H1 (cell line): ENCODE results near the gene NDUFA3. TPM values are rescaled to one million over a fixed set of nuclear protein-coding genes. Genes with fewer than 3 reads are reported as not detected.

Experiments used
- CTCF ChIA-PET: fragments of 300-600 bp; sonication (Branson Sonifier 250); formaldehyde crosslinking; loops from one replicate; lab custom pipeline; 2021; ENCODE audit not compliant: partially characterized antibody; lab: Charles Lee
- POLR2A ChIA-PET: fragments of 300-600 bp; sonication (Branson Sonifier 250); formaldehyde crosslinking; loops from one replicate; lab custom pipeline; 2021; ENCODE audit warnings: inconsistent platforms; ENCODE audit not compliant: partially characterized antibody; lab: Charles Lee
- DNase-seq, 2 experiments: peaks; one replicate each; pipeline versions ENCODE4 v3.0.0 to v3.0.0-alpha.2; 2010 to 2022; ENCODE audit warnings: low spot score in 2 of 2, low read depth in 1 of 2, mixed read lengths in 1 of 2
- FAIRE-seq: peaks from 2 replicates; lab custom pipeline; 2011; peaks lifted over from hg19 to GRCh38; lab: Jason Lieb, UNC
- H2AFZ ChIP-seq: 2 replicates; pipeline ENCODE4 v1.8.1; 2012; ENCODE audit warnings: low read length, inconsistent platforms
- H2AK5ac ChIP-seq: 2 replicates; pipeline ENCODE4 v1.6.1; 2013; ENCODE audit warnings: low read depth, low read length
- H2BK120ac ChIP-seq: replicated peaks from 2 replicates; pipeline ENCODE3; 2013; ENCODE audit warnings: low read depth, low read length, inconsistent platforms
- H2BK12ac ChIP-seq: 2 replicates; pipeline ENCODE4 v1.6.1; 2013; ENCODE audit warnings: low read depth, low read length
- H2BK15ac ChIP-seq: 2 replicates; pipeline ENCODE4 v1.6.1; 2013; ENCODE audit warnings: low read length
- H2BK20ac ChIP-seq: 2 replicates; pipeline ENCODE4 v1.6.1; 2013; ENCODE audit warnings: low read length
- H2BK5ac ChIP-seq: 2 replicates; pipeline ENCODE4 v1.6.1; 2013; ENCODE audit warnings: low read depth, low read length
- H3K14ac ChIP-seq: 2 replicates; pipeline ENCODE4 v1.6.1; 2013; ENCODE audit warnings: inconsistent platforms; ENCODE audit not compliant: insufficient read length
- H3K18ac ChIP-seq: 2 replicates; pipeline ENCODE4 v1.6.1; 2013; ENCODE audit warnings: low read length; ENCODE audit errors: extremely low read depth
- H3K23ac ChIP-seq: 2 replicates; pipeline ENCODE4 v1.6.1; 2013; ENCODE audit warnings: inconsistent platforms; ENCODE audit not compliant: insufficient read length
- H3K23me2 ChIP-seq: 2 replicates; pipeline ENCODE4 v1.6.1; 2013; ENCODE audit warnings: low read depth, low read length
- H3K27ac ChIP-seq: 2 replicates; pipeline ENCODE4 v1.6.1; 2011; ENCODE audit warnings: low read depth, low read length, inconsistent platforms
- H3K27me3 ChIP-seq, 4 experiments: replicated peaks in 1 of 4; 1 replicate in 1 of 4; 2 replicates in 3 of 4; pipeline versions ENCODE4 v1.6.1 to v1.8.1; 2011 to 2013; ENCODE audit warnings: low read length in 3 of 4, mild to moderate bottlenecking in 3 of 4, inconsistent platforms in 2 of 4, mixed read lengths in 2 of 4, moderate library complexity in 1 of 4; ENCODE audit not compliant: control insufficient read depth in 3 of 4, insufficient read depth in 3 of 4; ENCODE audit errors: extremely low read depth in 1 of 4
- H3K36me3 ChIP-seq, 4 experiments: 2 replicates each; pipeline versions ENCODE4 v1.6.1 to v1.8.1; 2011 to 2013; ENCODE audit warnings: mild to moderate bottlenecking in 4 of 4, low read length in 3 of 4, moderate library complexity in 2 of 4, control low read depth in 1 of 4, inconsistent platforms in 1 of 4; ENCODE audit not compliant: insufficient read depth in 4 of 4, control insufficient read depth in 2 of 4
- H3K4ac ChIP-seq: replicated peaks from 2 replicates; pipeline ENCODE3; 2013; ENCODE audit warnings: low read length, low read depth, mixed read lengths, inconsistent platforms; ENCODE audit not compliant: insufficient read length
- H3K4me1 ChIP-seq, 4 experiments: replicated peaks in 1 of 4; 1 replicate in 1 of 4; 2 replicates in 3 of 4; pipeline versions ENCODE4 v1.6.1 to v1.8.1; 2011 to 2013; ENCODE audit warnings: low read length in 3 of 4, inconsistent platforms in 2 of 4, mixed read lengths in 1 of 4; ENCODE audit not compliant: insufficient read depth in 4 of 4, control insufficient read depth in 3 of 4
- H3K4me2 ChIP-seq, 2 experiments: 2 replicates each; pipeline versions ENCODE4 v1.6.1 to v1.8.1; 2011 to 2013; ENCODE audit warnings: low read depth in 2 of 2, low read length in 2 of 2, control low read depth in 1 of 2, inconsistent platforms in 1 of 2, mild to moderate bottlenecking in 1 of 2; ENCODE audit not compliant: insufficient read depth in 1 of 2
- H3K4me3 ChIP-seq, 4 experiments: fragments of 200-600, 300-600 bp in 1 of 4; sonication (generic), shearing (Covaris generic), sonication (Bioruptor Twin) in 1 of 4; 2 replicates each; pipeline versions ENCODE4 v1.5.1 to v1.8.1; 2011 to 2016; ENCODE audit warnings: low read length in 4 of 4, low read depth in 3 of 4, control low read depth in 2 of 4, inconsistent platforms in 2 of 4, mild to moderate bottlenecking in 2 of 4, mixed read lengths in 1 of 4, moderate library complexity in 1 of 4; ENCODE audit not compliant: insufficient read depth in 2 of 4; ENCODE audit errors: extremely low read depth in 1 of 4
- H3K56ac ChIP-seq: replicated peaks from 2 replicates; pipeline ENCODE3; 2013; ENCODE audit warnings: low read depth, mild to moderate bottlenecking, mixed read lengths, low read length, inconsistent platforms; ENCODE audit not compliant: insufficient read length
- H3K79me1 ChIP-seq: 2 replicates; pipeline ENCODE4 v1.6.1; 2013; ENCODE audit warnings: low read depth, low read length, control low read depth
- H3K79me2 ChIP-seq, 2 experiments: 2 replicates each; pipeline versions ENCODE4 v1.6.1 to v1.8.1; 2012 to 2013; ENCODE audit warnings: low read length in 2 of 2, mild to moderate bottlenecking in 2 of 2, inconsistent platforms in 1 of 2; ENCODE audit not compliant: insufficient read depth in 2 of 2, control insufficient read depth in 1 of 2
- H3K9ac ChIP-seq, 4 experiments: replicated peaks in 1 of 4; 1 replicate in 1 of 4; 2 replicates in 3 of 4; pipeline versions ENCODE4 v1.6.1 to v1.8.1; 2011 to 2013; ENCODE audit warnings: low read depth in 3 of 4, low read length in 3 of 4, control low read depth in 2 of 4, mild to moderate bottlenecking in 2 of 4, moderate library complexity in 2 of 4, inconsistent platforms in 1 of 4; ENCODE audit errors: extremely low read depth in 1 of 4
- H3K9me3 ChIP-seq, 2 experiments: 2 replicates each; pipeline versions ENCODE4 v1.6.1 to v1.8.1; 2012 to 2013; ENCODE audit warnings: mild to moderate bottlenecking in 2 of 2, moderate library complexity in 2 of 2, control low read depth in 1 of 2, inconsistent platforms in 1 of 2, low read depth in 1 of 2, low read length in 1 of 2, mixed read lengths in 1 of 2; ENCODE audit not compliant: insufficient read depth in 2 of 2
- H4K20me1 ChIP-seq, 2 experiments: replicated peaks in 1 of 2; 2 replicates each; pipeline versions ENCODE3 to v1.8.1; 2011 to 2013; ENCODE audit warnings: inconsistent platforms in 2 of 2, low read length in 2 of 2, mild to moderate bottlenecking in 1 of 2; ENCODE audit not compliant: insufficient read depth in 2 of 2, control insufficient read depth in 1 of 2
- H4K5ac ChIP-seq: 2 replicates; pipeline ENCODE4 v1.6.1; 2013; ENCODE audit warnings: low read length, low read depth, mixed read lengths, inconsistent platforms; ENCODE audit not compliant: insufficient read length
- H4K8ac ChIP-seq: 2 replicates; pipeline ENCODE4 v1.8.0; 2013; ENCODE audit warnings: mild to moderate bottlenecking, moderate library complexity, low read length, inconsistent platforms; ENCODE audit not compliant: insufficient read depth; ENCODE audit errors: extremely low read depth
- H4K91ac ChIP-seq: replicated peaks from 2 replicates; pipeline ENCODE3; 2013; ENCODE audit warnings: low read length, mixed read lengths, inconsistent platforms; ENCODE audit not compliant: insufficient read length
- ASH2L ChIP-seq: fragments of 200-600, 300-600 bp; sonication (generic); IDR thresholded peaks from one replicate; pipeline ENCODE4 v1.7.1; 2017; ENCODE audit warnings: low read length
- CREB1 ChIP-seq: IDR thresholded peaks from 2 replicates; pipeline ENCODE4 v1.6.1; 2012; ENCODE audit warnings: inconsistent platforms
- CTBP2 ChIP-seq: IDR thresholded peaks from 2 replicates; pipeline ENCODE4 v1.7.0; 2011; ENCODE audit warnings: borderline replicate concordance, mild to moderate bottlenecking, moderate library complexity, mixed read lengths, low read length; ENCODE audit not compliant: insufficient read depth, insufficient read length
- JUN ChIP-seq: IDR thresholded peaks from 2 replicates; pipeline ENCODE4 v1.6.1; 2011; ENCODE audit warnings: low read depth, mild to moderate bottlenecking, improper control_type of control experiment, low read length
- MAFK ChIP-seq: IDR thresholded peaks from 2 replicates; pipeline ENCODE4 v1.6.1; 2012; ENCODE audit warnings: low read depth, mild to moderate bottlenecking, improper control_type of control experiment, low read length
- NRF1 ChIP-seq: IDR thresholded peaks from 2 replicates; pipeline ENCODE4 v1.6.1; 2011; ENCODE audit warnings: mild to moderate bottlenecking, low read depth, low read length, improper control_type of control experiment
- POLR2A ChIP-seq, 2 experiments: IDR thresholded peaks; 1 replicate in 1 of 2; 2 replicates in 1 of 2; pipeline ENCODE4 v1.6.1; 2011; ENCODE audit warnings: low read depth in 2 of 2, low read length in 2 of 2, mild to moderate bottlenecking in 2 of 2; ENCODE audit errors: control extremely low read depth in 1 of 2
- RAD21 ChIP-seq, 2 experiments: IDR thresholded peaks in 1 of 2; conservative IDR thresholded peaks in 1 of 2; 2 replicates each; pipeline ENCODE4 v1.6.1; 2011; ENCODE audit warnings: low read depth in 2 of 2, low read length in 2 of 2, improper control_type of control experiment in 1 of 2, inconsistent platforms in 1 of 2, mild to moderate bottlenecking in 1 of 2, moderate library complexity in 1 of 2
- RBBP5 ChIP-seq: IDR thresholded peaks from 2 replicates; pipeline ENCODE4 v1.7.1; 2012; ENCODE audit warnings: low read depth, mild to moderate bottlenecking, inconsistent platforms, low read length, moderate library complexity, borderline replicate concordance
- SIX5 ChIP-seq: IDR thresholded peaks from 2 replicates; pipeline ENCODE4 v1.6.1; 2011; ENCODE audit warnings: mild to moderate bottlenecking, low read depth, low read length
- SUZ12 ChIP-seq: fragments of 200-600 bp; sonication (generic); IDR thresholded peaks from 2 replicates; pipeline ENCODE4 v1.6.1; 2012; ENCODE audit warnings: mild to moderate bottlenecking, inconsistent platforms, low read length, moderate library complexity, mixed read lengths
- TAF7 ChIP-seq: optimal IDR thresholded peaks from 2 replicates; pipeline ENCODE3; 2011; ENCODE audit warnings: low read depth, mild to moderate bottlenecking, inconsistent platforms, low read length, moderate library complexity, borderline replicate concordance
- USF2 ChIP-seq: IDR thresholded peaks from 2 replicates; pipeline ENCODE4 v1.6.1; 2011; ENCODE audit warnings: low read length, improper control_type of control experiment
- WGBS, 2 experiments: shearing (Covaris generic) in 1 of 2; methylation state at CpG; one replicate each; pipeline versions ENCODE4 v1.1.6 to v1.1.7; 2013 to 2015; ENCODE audit warnings: low lambda C conversion rate in 2 of 2, mixed read lengths in 2 of 2, inconsistent platforms in 1 of 2, low coverage in 1 of 2, missing lambda C conversion rate in 1 of 2; ENCODE audit not compliant: insufficient replicate concordance in 2 of 2, insufficient coverage in 1 of 2, insufficient read length in 1 of 2; ENCODE audit errors: extremely low coverage in 1 of 2, missing lambda C conversion rate in 1 of 2; 5-methylcytosine and 5-hydroxymethylcytosine counted together
- polyA plus RNA-seq, 7 experiments: library from polyadenylated mRNA; depleted of rRNA in 3 of 7; stranded (reverse) in 5 of 7; unstranded in 2 of 7; fragments of >200 nt in 5 of 7; fragments of 200-250 nt in 2 of 7; gene quantifications; 1 replicate in 5 of 7; 2 replicates in 1 of 7; 4 replicates in 1 of 7; pipeline versions ENCODE4 v1.2.1 to v1.2.3, GENCODE V29; 2011 to 2013; ENCODE audit warnings: missing spikeins in 2 of 7, mixed read lengths in 2 of 7
- total RNA-seq: library from RNA; stranded (reverse); fragmentation: NEBNext Ultra II Directional; extraction: Animal tissue kit (Norgen Biotek cat#: 25700); gene quantifications from 2 replicates; pipeline ENCODE4 v1.2.1, GENCODE V29; 2021

Gene NDUFA3
- total and polyA plus RNA-seq, 2 of the 8 experiments (the other 6 are each of a cell fraction or from before 2014, with no cell fraction given): 175 to 208 TPM

- no peak overlapping the region for H3K4me3 ChIP-seq
- CTCF ChIA-PET: interaction anchor here (1.1 to 2.3 kb wide), 2 partner anchors 9 kb away, joined by 3 to 6 read pairs; no protein-coding TSS in a partner anchor
- H3K4me1 ChIP-seq: no peaks in the 10 kb centered on the region
- H2BK20ac ChIP-seq: no peak overlapping the region
- no peak overlapping the region; a peak in 1 of 7 replicates for H3K9ac ChIP-seq
- H4K91ac ChIP-seq: no peak overlapping the region
- H2AK5ac ChIP-seq: no peak overlapping the region
- no peak overlapping the region for H2BK5ac ChIP-seq
- H3K4ac ChIP-seq: no peak overlapping the region
- H4K8ac ChIP-seq: no peak overlapping the region
- no peaks in the 10 kb centered on the region for H3K27me3 ChIP-seq
- H3K27ac ChIP-seq: no peak overlapping the region
- no peak overlapping the region for H3K18ac ChIP-seq
- DNase-seq (no peak), FAIRE-seq (no peak)
- H3K36me3 ChIP-seq: peaks cover 53 to 95% (median 85%) of the 10 kb centered on the region in 4 experiments
- H3K4me2 ChIP-seq: no peak overlapping the region
- peaks cover 3% of the 10 kb centered on the region; the same call in 1 of the 2 replicates for H3K79me1 ChIP-seq
- no peak overlapping the region for H4K5ac ChIP-seq
- H3K79me2 ChIP-seq: peaks cover 0 to 3% of the 10 kb centered on the region in 2 experiments; a peak in 1 of 4 replicates
- POLR2A ChIA-PET: interaction anchor here (0.8 to 14.8 kb wide), 6 partner anchors 9 to 55 kb away, joined by 3 to 348 read pairs (median 3); partner anchors contain the start of genes CNOT3 and LENG1
- no peak overlapping the region for H2AFZ ChIP-seq
- no peaks in the 10 kb centered on the region for H3K9me3 ChIP-seq
- H2BK120ac ChIP-seq: no peak overlapping the region
- no peak overlapping the region for H3K14ac ChIP-seq
- 83% methylated on average over 3 of the region's 3 CpGs; no CpG with 5 or more reads in 1 of the 2 experiments for WGBS, 2 experiments
- H3K23ac ChIP-seq: no peak overlapping the region
- no peak overlapping the region for H3K56ac ChIP-seq
- H3K23me2 ChIP-seq: no peaks in the 10 kb centered on the region
- peaks cover 20 to 39% of the 10 kb centered on the region in 2 experiments for H4K20me1 ChIP-seq
- H2BK15ac ChIP-seq: no peak overlapping the region
- no peak overlapping the region for H2BK12ac ChIP-seq
- TF ChIP-seq SUZ12: no peak
- TF ChIP-seq NRF1: no peak
- no peak for TF ChIP-seq CTBP2
- no peak for TF ChIP-seq RBBP5
- no peak for TF ChIP-seq MAFK
- no peak for TF ChIP-seq CREB1
- TF ChIP-seq SIX5: no peak
- TF ChIP-seq USF2: no peak
- TF ChIP-seq JUN: no peak
- no peak; a peak in 1 of 3 replicates for TF ChIP-seq POLR2A (IDR thresholded peaks at IDR 0.05; ENCODE audit: control extremely low read depth in 1 of 2, low read depth in 2 of 2, low read length in 2 of 2)
- no peak for TF ChIP-seq ASH2L
- no peak for TF ChIP-seq RAD21 (IDR thresholded peaks at IDR 0.05 in 1 of 2, conservative IDR thresholded peaks at IDR 0.05 in 1 of 2; ENCODE audit: low read depth in 2 of 2, low read length in 2 of 2)
- no peak for TF ChIP-seq TAF7
These were observed 45.0 kb downstream of the NDUFA3 start for GRCh38 chr19:54147676-54148075.
